Measurements from ENCODE around the gene DLK1. TPM values are rescaled to one million over a fixed set of nuclear protein-coding genes. Genes with fewer than 3 reads are reported as not detected.

The DLK1 gene
- polyA plus RNA-seq, 3 donors: 13.0 to 17.6 (median 15.2) TPM

- no peak for DNase-seq
Measured at GRCh38 chr14:100749967-100750597, 23.4 kb downstream of the DLK1 start.

GRCh38 chr14:100750762-100751699 is 24.3 kb downstream of the DLK1 start:
- DNase-seq: no peak

- no peak for DNase-seq
Measured at GRCh38 chr14:100754020-100754419, 27.3 kb downstream of the DLK1 start.

- no peak for DNase-seq
Measured at GRCh38 chr14:100755649-100756048, 29.0 kb downstream of the DLK1 start.

- no peak for DNase-seq
Measured at GRCh38 chr14:100761481-100761880, 34.8 kb downstream of the DLK1 start.

GRCh38 chr14:100762089-100762515 is 35.4 kb downstream of the DLK1 start:
- DNase-seq: peak; percentile 28

GRCh38 chr14:100762901-100763300 is 36.2 kb downstream of the DLK1 start:
- no peak for DNase-seq

GRCh38 chr14:100764471-100765115 is 37.9 kb downstream of the DLK1 start:
- no peak for DNase-seq

- no peak for DNase-seq
Measured at GRCh38 chr14:100765296-100765695, 38.6 kb downstream of the DLK1 start.

GRCh38 chr14:100765991-100766390 is 39.3 kb downstream of the DLK1 start:
- no peak for DNase-seq

GRCh38 chr14:100767003-100767787 is 40.5 kb downstream of the DLK1 start:
- DNase-seq: no peak

GRCh38 chr14:100767788-100768536 is 41.3 kb downstream of the DLK1 start:
- DNase-seq: no peak

GRCh38 chr14:100769035-100769939 is 42.6 kb downstream of the DLK1 start:
- DNase-seq: no peak

GRCh38 chr14:100770046-100770445 is 43.4 kb downstream of the DLK1 start:
- no peak for DNase-seq

GRCh38 chr14:100770605-100771120 is 44.0 kb downstream of the DLK1 start:
- DNase-seq: no peak

- DNase-seq: no peak
Measured at GRCh38 chr14:100771121-100771800, 44.6 kb downstream of the DLK1 start.

GRCh38 chr14:100772607-100773165 is 46.0 kb downstream of the DLK1 start:
- DNase-seq: no peak

- no peak for DNase-seq
Measured at GRCh38 chr14:100773331-100774163, 46.9 kb downstream of the DLK1 start.
